DND-41 (cell line): Measurements from ENCODE around the gene SLC35G4.

Source experiments
- EZH2 ChIP-seq: IDR thresholded peaks from 3 replicates; pipeline ENCODE4 v1.6.1; 2012; ENCODE audit warnings: borderline replicate concordance, low read depth, mild to moderate bottlenecking, moderate library complexity, low read length, inconsistent platforms; ENCODE audit not compliant: severe bottlenecking
- TF ChIP-seq, protein P1 (sequence below): IDR thresholded peaks from 2 replicates; pipeline ENCODE4 v1.5.1; 2012; ENCODE audit warnings: borderline replicate concordance, low read length, moderate library complexity, mild to moderate bottlenecking; ENCODE audit not compliant: poor library complexity, severe bottlenecking; ENCODE audit errors: extremely low read depth

DNA sequence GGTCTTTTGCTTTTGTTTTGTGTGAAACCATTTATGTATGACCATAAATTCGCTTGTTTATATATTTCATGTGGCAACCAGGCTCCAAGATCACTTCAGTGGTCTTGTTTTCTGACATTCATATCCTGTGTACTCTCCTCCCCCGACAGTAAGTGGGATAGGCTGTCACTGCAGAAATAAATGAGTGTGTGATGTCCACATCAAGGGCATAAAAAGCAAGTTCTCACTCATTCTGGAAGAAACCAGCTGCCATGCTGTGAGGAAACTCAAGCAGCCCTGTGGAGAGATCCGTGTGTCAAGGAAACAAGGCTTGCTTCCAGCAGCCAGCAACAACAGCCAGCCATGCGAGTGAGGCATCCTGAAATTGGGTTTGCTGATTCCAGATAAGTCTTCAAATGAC lies 40.4 kb downstream of the SLC35G4 start:
- TF ChIP-seq, protein P1, sequence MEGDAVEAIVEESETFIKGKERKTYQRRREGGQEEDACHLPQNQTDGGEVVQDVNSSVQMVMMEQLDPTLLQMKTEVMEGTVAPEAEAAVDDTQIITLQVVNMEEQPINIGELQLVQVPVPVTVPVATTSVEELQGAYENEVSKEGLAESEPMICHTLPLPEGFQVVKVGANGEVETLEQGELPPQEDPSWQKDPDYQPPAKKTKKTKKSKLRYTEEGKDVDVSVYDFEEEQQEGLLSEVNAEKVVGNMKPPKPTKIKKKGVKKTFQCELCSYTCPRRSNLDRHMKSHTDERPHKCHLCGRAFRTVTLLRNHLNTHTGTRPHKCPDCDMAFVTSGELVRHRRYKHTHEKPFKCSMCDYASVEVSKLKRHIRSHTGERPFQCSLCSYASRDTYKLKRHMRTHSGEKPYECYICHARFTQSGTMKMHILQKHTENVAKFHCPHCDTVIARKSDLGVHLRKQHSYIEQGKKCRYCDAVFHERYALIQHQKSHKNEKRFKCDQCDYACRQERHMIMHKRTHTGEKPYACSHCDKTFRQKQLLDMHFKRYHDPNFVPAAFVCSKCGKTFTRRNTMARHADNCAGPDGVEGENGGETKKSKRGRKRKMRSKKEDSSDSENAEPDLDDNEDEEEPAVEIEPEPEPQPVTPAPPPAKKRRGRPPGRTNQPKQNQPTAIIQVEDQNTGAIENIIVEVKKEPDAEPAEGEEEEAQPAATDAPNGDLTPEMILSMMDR = no peak
- TF ChIP-seq EZH2 = no peak
